Fibroblast of villous mesenchyme (primary cell): ENCODE measurements around the gene RUNX1. TPM values are rescaled to one million over a fixed set of nuclear protein-coding genes. Genes with fewer than 3 reads are reported as not detected.

Experiments used
- DNase-seq: peaks from one replicate; pipeline ENCODE4 v3.0.0-alpha.2; 2010; ENCODE audit warnings: low read depth
- H3K4me3 ChIP-seq: 2 replicates; pipeline ENCODE4 v1.5.1; 2011; ENCODE audit warnings: low read depth, mild to moderate bottlenecking, low read length
- CTCF ChIP-seq: IDR thresholded peaks from 2 replicates; pipeline ENCODE4 v1.5.1; 2012; ENCODE audit warnings: low read depth, mild to moderate bottlenecking, low read length; ENCODE audit not compliant: insufficient read depth
- total RNA-seq: library from RNA; depleted of rRNA; stranded (reverse); fragments of >200 nt; gene quantifications from 2 replicates; pipeline ENCODE4 v1.2.3, GENCODE V29; 2012

The RUNX1 gene
- total RNA-seq, 1 donor: 21.6 TPM

- TF ChIP-seq CTCF: no peak
- no peak for DNase-seq
- no peak overlapping the region for H3K4me3 ChIP-seq
These were observed 129.7 kb downstream of the RUNX1 start for GRCh38 chr21:34919406-34919805.

- no peak for DNase-seq
- H3K4me3 ChIP-seq: no peak overlapping the region
- no peak for TF ChIP-seq CTCF
These were observed 132.7 kb downstream of the RUNX1 start for GRCh38 chr21:34916446-34916845.

- no peak for TF ChIP-seq CTCF
- DNase-seq: peak; percentile 57
- H3K4me3 ChIP-seq: no peak overlapping the region
These were observed 133.7 kb downstream of the RUNX1 start for GRCh38 chr21:34915364-34915841.

- TF ChIP-seq CTCF: no peak
- no peak for DNase-seq
- no peak overlapping the region for H3K4me3 ChIP-seq
These were observed 134.9 kb downstream of the RUNX1 start for GRCh38 chr21:34914239-34914638.

- TF ChIP-seq CTCF: no peak
- H3K4me3 ChIP-seq: no peak overlapping the region
- no peak for DNase-seq
These were observed 135.3 kb downstream of the RUNX1 start for GRCh38 chr21:34913811-34914210.

GRCh38 chr21:34912022-34912945 lies 136.8 kb downstream of the RUNX1 start:
- DNase-seq: no peak
- no peak for TF ChIP-seq CTCF
- H3K4me3 ChIP-seq: no peak overlapping the region

- DNase-seq: no peak
- no peak overlapping the region for H3K4me3 ChIP-seq
- TF ChIP-seq CTCF: no peak
These were observed 137.7 kb downstream of the RUNX1 start for GRCh38 chr21:34911360-34911759.
